DND-41 (cell line): Measurements from ENCODE around the gene WFDC6.

Experiments
- EZH2 ChIP-seq: IDR thresholded peaks from 3 replicates; pipeline ENCODE4 v1.6.1; 2012; ENCODE audit warnings: borderline replicate concordance, low read depth, mild to moderate bottlenecking, moderate library complexity, low read length, inconsistent platforms; ENCODE audit not compliant: severe bottlenecking
- TF ChIP-seq, protein P1 (sequence below): IDR thresholded peaks from 2 replicates; pipeline ENCODE4 v1.5.1; 2012; ENCODE audit warnings: borderline replicate concordance, low read length, moderate library complexity, mild to moderate bottlenecking; ENCODE audit not compliant: poor library complexity, severe bottlenecking; ENCODE audit errors: extremely low read depth

DNA sequence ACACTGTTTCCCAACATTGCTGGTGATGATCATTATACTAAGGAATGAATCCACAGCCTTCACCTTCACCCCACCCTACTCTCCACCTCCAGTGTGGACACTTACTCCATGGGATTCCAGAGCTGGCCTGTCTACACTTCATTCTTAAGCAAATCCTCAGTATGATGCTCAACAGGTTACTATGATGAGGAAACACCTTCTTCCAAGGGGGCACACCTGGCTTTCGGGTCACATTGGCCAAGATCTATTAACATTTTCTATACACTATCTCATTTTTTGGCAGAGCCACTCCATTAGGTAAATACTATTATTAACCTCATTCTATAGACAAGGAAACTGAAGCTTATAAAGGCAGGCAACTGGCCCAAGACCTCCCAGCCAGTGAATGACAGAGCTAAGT is 15.9 kb upstream of the WFDC6 start:
- TF ChIP-seq, protein P1, sequence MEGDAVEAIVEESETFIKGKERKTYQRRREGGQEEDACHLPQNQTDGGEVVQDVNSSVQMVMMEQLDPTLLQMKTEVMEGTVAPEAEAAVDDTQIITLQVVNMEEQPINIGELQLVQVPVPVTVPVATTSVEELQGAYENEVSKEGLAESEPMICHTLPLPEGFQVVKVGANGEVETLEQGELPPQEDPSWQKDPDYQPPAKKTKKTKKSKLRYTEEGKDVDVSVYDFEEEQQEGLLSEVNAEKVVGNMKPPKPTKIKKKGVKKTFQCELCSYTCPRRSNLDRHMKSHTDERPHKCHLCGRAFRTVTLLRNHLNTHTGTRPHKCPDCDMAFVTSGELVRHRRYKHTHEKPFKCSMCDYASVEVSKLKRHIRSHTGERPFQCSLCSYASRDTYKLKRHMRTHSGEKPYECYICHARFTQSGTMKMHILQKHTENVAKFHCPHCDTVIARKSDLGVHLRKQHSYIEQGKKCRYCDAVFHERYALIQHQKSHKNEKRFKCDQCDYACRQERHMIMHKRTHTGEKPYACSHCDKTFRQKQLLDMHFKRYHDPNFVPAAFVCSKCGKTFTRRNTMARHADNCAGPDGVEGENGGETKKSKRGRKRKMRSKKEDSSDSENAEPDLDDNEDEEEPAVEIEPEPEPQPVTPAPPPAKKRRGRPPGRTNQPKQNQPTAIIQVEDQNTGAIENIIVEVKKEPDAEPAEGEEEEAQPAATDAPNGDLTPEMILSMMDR = no peak
- no peak for TF ChIP-seq EZH2
